Gastroesophageal sphincter (tissue), 3 donors: ENCODE results near the gene CPNE5.

Experiments
- POLR2A ChIP-seq, 2 donors: fragments of 450-650 bp; IDR thresholded peaks; one replicate each; pipeline ENCODE4 v1.6.1; 2017; ENCODE audit warnings: antibody characterized with exemption in 2 of 2, mild to moderate bottlenecking in 2 of 2, moderate library complexity in 1 of 2
- POLR2AphosphoS5 ChIP-seq: sonication (generic); formaldehyde crosslinking; IDR thresholded peaks from one replicate; pipeline ENCODE4 v1.6.1; 2017; ENCODE audit warnings: antibody characterized with exemption
- TF ChIP-seq, protein P1 (sequence below), 4 experiments: fragments of 200-600 bp in 2 of 4; fragments of 450-650 bp in 2 of 4; sonication (generic) in 1 of 4; IDR thresholded peaks; one replicate each; pipeline ENCODE4 v1.5.1; 2017 to 2019; ENCODE audit warnings: antibody characterized with exemption in 4 of 4, mild to moderate bottlenecking in 2 of 4, moderate library complexity in 2 of 4

DNA sequence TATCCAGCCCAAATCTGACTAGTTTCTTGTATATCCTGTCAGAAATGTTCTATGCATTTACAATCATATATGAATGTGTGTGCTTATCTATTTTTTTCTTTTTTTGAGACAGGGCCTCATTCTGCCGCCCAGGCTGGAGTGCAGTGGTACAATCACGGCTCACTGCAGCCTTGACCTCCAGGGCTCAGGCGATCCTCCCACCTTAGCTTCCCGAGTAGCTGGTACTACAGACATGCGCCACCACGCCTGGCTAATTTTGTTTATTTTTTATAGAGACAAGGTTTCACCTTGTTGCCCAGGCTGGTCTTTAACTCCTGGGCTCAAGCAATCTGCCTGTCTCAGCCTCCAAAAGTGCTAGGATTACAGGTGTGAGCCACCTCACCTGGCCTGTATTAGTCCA lies 144.6 kb downstream of the CPNE5 start:
- TF ChIP-seq, protein P1, sequence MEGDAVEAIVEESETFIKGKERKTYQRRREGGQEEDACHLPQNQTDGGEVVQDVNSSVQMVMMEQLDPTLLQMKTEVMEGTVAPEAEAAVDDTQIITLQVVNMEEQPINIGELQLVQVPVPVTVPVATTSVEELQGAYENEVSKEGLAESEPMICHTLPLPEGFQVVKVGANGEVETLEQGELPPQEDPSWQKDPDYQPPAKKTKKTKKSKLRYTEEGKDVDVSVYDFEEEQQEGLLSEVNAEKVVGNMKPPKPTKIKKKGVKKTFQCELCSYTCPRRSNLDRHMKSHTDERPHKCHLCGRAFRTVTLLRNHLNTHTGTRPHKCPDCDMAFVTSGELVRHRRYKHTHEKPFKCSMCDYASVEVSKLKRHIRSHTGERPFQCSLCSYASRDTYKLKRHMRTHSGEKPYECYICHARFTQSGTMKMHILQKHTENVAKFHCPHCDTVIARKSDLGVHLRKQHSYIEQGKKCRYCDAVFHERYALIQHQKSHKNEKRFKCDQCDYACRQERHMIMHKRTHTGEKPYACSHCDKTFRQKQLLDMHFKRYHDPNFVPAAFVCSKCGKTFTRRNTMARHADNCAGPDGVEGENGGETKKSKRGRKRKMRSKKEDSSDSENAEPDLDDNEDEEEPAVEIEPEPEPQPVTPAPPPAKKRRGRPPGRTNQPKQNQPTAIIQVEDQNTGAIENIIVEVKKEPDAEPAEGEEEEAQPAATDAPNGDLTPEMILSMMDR (IDR thresholded peaks at IDR 0.05): no peak
- TF ChIP-seq POLR2A (IDR thresholded peaks at IDR 0.05) (no peak), POLR2AphosphoS5 (no peak)
